ENCODE results near the gene FBXW12. TPM values are rescaled to one million over a fixed set of nuclear protein-coding genes. Genes with fewer than 3 reads are reported as not detected.

The FBXW12 gene
- polyA plus RNA-seq, 1 experiment: not detected

DNA sequence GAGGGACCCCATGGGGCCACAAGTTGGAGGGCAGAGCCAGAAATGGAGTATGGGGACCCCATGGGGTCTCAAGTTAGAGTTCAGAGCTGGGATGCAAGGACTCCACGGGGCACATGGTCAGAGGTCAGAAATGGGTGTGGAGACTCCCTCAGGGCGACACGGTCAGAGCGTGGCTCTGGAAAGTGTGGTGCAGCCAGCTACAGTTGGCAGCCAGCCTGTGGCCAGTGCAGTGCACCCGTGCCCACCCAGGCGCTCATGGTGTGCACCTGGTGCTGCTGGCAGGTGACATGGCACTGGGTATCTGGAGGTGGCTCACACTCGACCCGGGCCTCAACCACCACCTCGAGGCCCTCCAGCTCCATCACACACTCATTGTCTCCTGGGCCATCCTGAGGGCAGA, 46.6 kb downstream of the FBXW12 start:
- no peak overlapping the region for H3K27ac ChIP-seq (ENCODE audit: low read depth, low read length)
- H3K9me3 ChIP-seq (ENCODE audit: control insufficient read depth, insufficient read depth, low read length): no peaks in the 10 kb centered on the region
- no peak overlapping the region for H3K4me3 ChIP-seq (ENCODE audit: low read depth, low read length)
- CTCF ChIA-PET: interaction anchor here (0.7 to 5.8 kb wide), 2 partner anchors 8 to 17 kb away, joined by 5 to 38 read pairs; no protein-coding TSS in a partner anchor
- H3K27me3 ChIP-seq (ENCODE audit: control insufficient read depth, insufficient read depth, low read length): no peaks in the 10 kb centered on the region
- POLR2A ChIA-PET: no interaction called here
- no peak for DNase-seq (ENCODE audit: low read depth, low spot score)
- TF ChIP-seq, protein P1, sequence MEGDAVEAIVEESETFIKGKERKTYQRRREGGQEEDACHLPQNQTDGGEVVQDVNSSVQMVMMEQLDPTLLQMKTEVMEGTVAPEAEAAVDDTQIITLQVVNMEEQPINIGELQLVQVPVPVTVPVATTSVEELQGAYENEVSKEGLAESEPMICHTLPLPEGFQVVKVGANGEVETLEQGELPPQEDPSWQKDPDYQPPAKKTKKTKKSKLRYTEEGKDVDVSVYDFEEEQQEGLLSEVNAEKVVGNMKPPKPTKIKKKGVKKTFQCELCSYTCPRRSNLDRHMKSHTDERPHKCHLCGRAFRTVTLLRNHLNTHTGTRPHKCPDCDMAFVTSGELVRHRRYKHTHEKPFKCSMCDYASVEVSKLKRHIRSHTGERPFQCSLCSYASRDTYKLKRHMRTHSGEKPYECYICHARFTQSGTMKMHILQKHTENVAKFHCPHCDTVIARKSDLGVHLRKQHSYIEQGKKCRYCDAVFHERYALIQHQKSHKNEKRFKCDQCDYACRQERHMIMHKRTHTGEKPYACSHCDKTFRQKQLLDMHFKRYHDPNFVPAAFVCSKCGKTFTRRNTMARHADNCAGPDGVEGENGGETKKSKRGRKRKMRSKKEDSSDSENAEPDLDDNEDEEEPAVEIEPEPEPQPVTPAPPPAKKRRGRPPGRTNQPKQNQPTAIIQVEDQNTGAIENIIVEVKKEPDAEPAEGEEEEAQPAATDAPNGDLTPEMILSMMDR (IDR thresholded peaks at IDR 0.05; ENCODE audit: low read depth, low read length): no peak

DNA sequence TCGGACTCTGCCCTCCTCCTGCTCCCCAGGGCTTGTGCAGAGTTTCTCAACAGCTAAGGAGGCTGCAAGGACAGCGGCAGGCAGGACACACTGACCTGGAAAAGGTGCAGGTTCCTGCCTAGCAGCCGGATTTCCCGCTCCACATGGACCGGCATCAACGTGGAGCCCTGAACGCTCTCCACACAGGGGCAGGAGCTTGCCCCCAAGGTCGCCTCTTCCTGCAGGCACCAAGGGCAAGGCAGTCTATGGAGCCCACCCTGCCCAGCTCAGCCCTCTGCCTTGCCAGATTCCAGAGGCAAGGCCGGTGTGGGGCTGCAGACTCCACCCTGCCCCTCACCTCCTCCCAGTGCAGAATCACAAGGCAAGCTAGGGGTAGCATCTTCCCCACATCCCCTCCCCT, 47.1 kb downstream of the FBXW12 start:
- CTCF ChIA-PET: interaction anchor here (5.8 kb wide), 1 partner anchor 17 kb away, joined by 38 read pairs; no protein-coding TSS in a partner anchor

DNA sequence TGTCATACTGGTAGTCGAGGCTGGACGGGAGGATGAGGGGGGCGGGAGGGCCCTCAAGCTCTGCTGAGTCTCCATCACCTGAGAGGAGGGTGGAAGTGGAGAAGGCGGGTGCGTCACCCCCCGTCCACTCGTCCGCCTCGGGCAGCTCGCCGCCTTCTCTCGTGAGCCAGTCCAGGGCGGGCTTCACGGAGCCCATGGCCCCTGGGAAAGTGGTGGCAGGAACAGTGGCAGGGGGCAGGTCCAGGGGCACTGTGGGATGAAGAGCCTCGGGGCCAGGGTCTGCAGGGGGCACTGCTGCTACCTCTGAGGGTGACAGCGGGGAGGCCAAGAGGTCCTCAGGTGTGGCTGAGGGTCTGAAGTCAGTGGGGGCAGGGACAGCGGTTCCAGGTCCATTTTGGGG, 47.6 kb downstream of the FBXW12 start:
- ChIA-PET POLR2A (no interaction called here), CTCF (interaction anchor here (5.8 kb wide), 1 partner anchor 16 kb away, joined by 38 read pairs; no protein-coding TSS in a partner anchor)
- Histone ChIP-seq H3K9me3 (ENCODE audit: control insufficient read depth, insufficient read depth, low read length) (no peaks in the 10 kb centered on the region), H3K27ac (ENCODE audit: low read depth, low read length) (no peak overlapping the region), H3K27me3 (ENCODE audit: control insufficient read depth, insufficient read depth, low read length) (no peaks in the 10 kb centered on the region), H3K4me3 (ENCODE audit: low read depth, low read length) (no peak overlapping the region)
- TF ChIP-seq, protein P1 (IDR thresholded peaks at IDR 0.05; ENCODE audit: low read depth, low read length): no peak
- DNase-seq (ENCODE audit: low read depth, low spot score): no peak

More for the DNA sequence above, 47.1 kb downstream of the FBXW12 start:
- POLR2A ChIA-PET: no interaction called here
- TF ChIP-seq, protein P1 (IDR thresholded peaks at IDR 0.05; ENCODE audit: low read depth, low read length): no peak
- H3K4me3 ChIP-seq (ENCODE audit: low read depth, low read length): no peak overlapping the region
- no peaks in the 10 kb centered on the region for H3K9me3 ChIP-seq (ENCODE audit: control insufficient read depth, insufficient read depth, low read length)
- H3K27me3 ChIP-seq (ENCODE audit: control insufficient read depth, insufficient read depth, low read length): no peaks in the 10 kb centered on the region
- H3K27ac ChIP-seq (ENCODE audit: low read depth, low read length): no peak overlapping the region
- DNase-seq (ENCODE audit: low read depth, low spot score): no peak

DNA sequence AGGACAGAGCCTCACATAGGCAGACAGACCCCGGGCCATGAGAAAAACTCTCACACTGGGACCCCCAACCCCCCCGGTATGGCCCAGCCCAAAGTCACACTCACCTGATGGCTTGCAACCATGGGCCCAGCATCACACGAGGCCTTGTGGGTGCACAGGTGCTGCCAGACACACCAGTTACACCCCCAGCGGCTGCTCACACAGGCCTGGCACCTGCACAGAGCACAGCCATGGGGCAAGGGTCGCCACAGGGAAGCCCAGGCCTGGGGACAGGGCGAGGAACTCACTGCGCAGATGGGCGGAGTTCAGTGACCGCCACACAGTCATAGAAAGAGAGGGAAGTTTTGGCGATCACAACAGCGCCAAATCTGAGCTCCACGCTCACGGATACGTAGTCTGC, 48.5 kb downstream of the FBXW12 start:
- no peak overlapping the region for H3K4me3 ChIP-seq (ENCODE audit: low read depth, low read length)
- POLR2A ChIA-PET: no interaction called here
- CTCF ChIA-PET: interaction anchor here (0.9 kb wide), 1 partner anchor 15 kb away, joined by 5 read pairs; no protein-coding TSS in a partner anchor

DNA sequence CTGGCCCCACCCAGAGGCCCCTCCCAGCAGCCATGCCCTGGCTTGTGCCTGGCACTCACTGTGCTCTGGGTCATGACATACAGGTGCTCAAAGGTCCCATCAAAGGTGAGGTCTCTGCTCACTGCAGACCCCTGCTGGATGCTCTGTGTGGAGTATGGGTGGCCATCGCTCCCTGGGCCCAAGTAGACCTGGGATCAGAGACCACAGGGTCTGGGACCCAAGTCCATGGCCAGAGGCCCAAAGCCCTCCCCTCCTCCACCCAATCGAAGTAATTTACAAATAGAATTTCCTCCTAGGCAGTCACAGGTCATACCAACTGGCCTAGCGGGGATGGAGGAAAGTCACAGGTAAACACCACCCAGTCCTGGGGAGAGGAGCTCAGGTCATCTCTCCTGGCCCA, 50.3 kb downstream of the FBXW12 start:
- no peak for DNase-seq (ENCODE audit: low read depth, low spot score)
- Histone ChIP-seq H3K27me3 (ENCODE audit: control insufficient read depth, insufficient read depth, low read length) (no peaks in the 10 kb centered on the region), H3K9me3 (ENCODE audit: control insufficient read depth, insufficient read depth, low read length) (no peaks in the 10 kb centered on the region), H3K4me3 (ENCODE audit: low read depth, low read length) (no peak overlapping the region), H3K27ac (ENCODE audit: low read depth, low read length) (no peak overlapping the region)
- ChIA-PET POLR2A (no interaction called here), CTCF (interaction anchor here (2.3 to 6.2 kb wide), 2 partner anchors 14 to 21 kb away, joined by 11 to 47 read pairs; no protein-coding TSS in a partner anchor)
- TF ChIP-seq, protein P1 (IDR thresholded peaks at IDR 0.05; ENCODE audit: low read depth, low read length): no peak

More for the DNA sequence above, 48.5 kb downstream of the FBXW12 start:
- Histone ChIP-seq H3K9me3 (ENCODE audit: control insufficient read depth, insufficient read depth, low read length) (no peaks in the 10 kb centered on the region), H3K27ac (ENCODE audit: low read depth, low read length) (no peak overlapping the region), H3K27me3 (ENCODE audit: control insufficient read depth, insufficient read depth, low read length) (no peaks in the 10 kb centered on the region)
- DNase-seq (ENCODE audit: low read depth, low spot score): no peak
- TF ChIP-seq, protein P1 (IDR thresholded peaks at IDR 0.05; ENCODE audit: low read depth, low read length): no peak

Measured in AG04450 (cell line).